Glutamatergic neuron (in vitro differentiated cells): ENCODE measurements around the gene LRRC26. TPM values are rescaled to one million over a fixed set of nuclear protein-coding genes. Genes with fewer than 3 reads are reported as not detected.

Experiments
- DNase-seq: peaks from one replicate; pipeline ENCODE4 v3.0.0; 2022
- H3K27ac Mint-ChIP-seq: one replicate; pipeline ENCODE4 v1.8.0; 2020; ENCODE audit warnings: mild to moderate bottlenecking, mixed read lengths, inconsistent platforms; ENCODE audit not compliant: unreplicated experiment
- H3K27me3 Mint-ChIP-seq: one replicate; pipeline ENCODE4 v1.8.0; 2020; ENCODE audit warnings: mild to moderate bottlenecking, moderate library complexity, mixed read lengths, inconsistent platforms; ENCODE audit not compliant: unreplicated experiment
- H3K36me3 Mint-ChIP-seq: one replicate; pipeline ENCODE4 v1.8.0; 2020; ENCODE audit warnings: mild to moderate bottlenecking, mixed read lengths, inconsistent platforms; ENCODE audit not compliant: unreplicated experiment
- H3K4me1 Mint-ChIP-seq: one replicate; pipeline ENCODE4 v1.8.0; 2020; ENCODE audit warnings: mild to moderate bottlenecking, low read depth, mixed read lengths, inconsistent platforms; ENCODE audit not compliant: unreplicated experiment
- H3K4me3 Mint-ChIP-seq: one replicate; pipeline ENCODE4 v1.8.0; 2020; ENCODE audit warnings: mild to moderate bottlenecking, mixed read lengths, inconsistent platforms; ENCODE audit not compliant: unreplicated experiment
- H3K9me3 Mint-ChIP-seq: one replicate; pipeline ENCODE4 v1.8.0; 2020; ENCODE audit warnings: mild to moderate bottlenecking, moderate library complexity, mixed read lengths, inconsistent platforms; ENCODE audit not compliant: unreplicated experiment
- CTCF ChIP-seq: fragments of 200-600 bp; sonication (generic); IDR thresholded peaks from one replicate; pipeline ENCODE4 v1.5.0; 2021; ENCODE audit not compliant: partially characterized antibody, unreplicated experiment
- total RNA-seq: library from RNA; stranded (reverse); fragmentation: NEBNext Ultra II Directional; extraction: Animal tissue kit (Norgen Biotek cat#: 25700); gene quantifications from one replicate; pipeline ENCODE4 v1.2.1, GENCODE V29; 2021; ENCODE audit not compliant: unreplicated experiment

Gene LRRC26
- total RNA-seq, 1 donor from 2014 or later: 0.98 TPM

DNA sequence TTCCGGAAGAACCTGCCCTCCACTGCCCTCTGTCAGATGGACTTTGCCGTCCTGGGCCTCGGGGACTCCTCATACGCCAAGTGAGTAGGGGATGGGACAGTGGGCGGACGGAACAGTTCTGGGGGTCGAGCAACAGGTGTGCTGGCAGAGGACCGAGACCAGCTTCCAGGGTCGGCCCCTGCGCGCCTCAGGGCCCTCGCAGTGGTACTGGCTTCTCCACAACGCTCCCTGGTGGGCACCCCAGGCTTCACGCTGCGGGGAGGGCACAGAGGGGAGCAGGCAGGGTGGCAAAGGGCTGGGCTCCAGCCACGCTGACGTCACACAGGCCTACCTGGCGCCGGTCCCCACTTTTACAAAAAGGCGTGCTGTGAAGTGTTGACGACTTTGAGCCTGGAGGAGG, 42.7 kb upstream of the LRRC26 start:
- H3K9me3 Mint-ChIP-seq: peaks cover 2% of the 10 kb centered on the region
- peaks cover 7% of the 10 kb centered on the region for H3K27me3 Mint-ChIP-seq
- H3K36me3 Mint-ChIP-seq: peaks cover 6% of the 10 kb centered on the region
- H3K4me1 Mint-ChIP-seq: peaks cover 1% of the 10 kb centered on the region
- H3K4me3 Mint-ChIP-seq: no peak overlapping the region
- H3K27ac Mint-ChIP-seq: no peak overlapping the region
- TF ChIP-seq CTCF: no peak
- no peak for DNase-seq

GRCh38 chr9:137211532-137211931, 41.7 kb upstream of the LRRC26 start:
- peaks cover 3% of the 10 kb centered on the region for H3K4me1 Mint-ChIP-seq
- DNase-seq: no peak
- peaks cover 7% of the 10 kb centered on the region for H3K27me3 Mint-ChIP-seq
- H3K9me3 Mint-ChIP-seq: peaks cover 7% of the 10 kb centered on the region
- H3K36me3 Mint-ChIP-seq: peaks cover 10% of the 10 kb centered on the region
- no peak overlapping the region for H3K4me3 Mint-ChIP-seq
- TF ChIP-seq CTCF: no peak
- no peak overlapping the region for H3K27ac Mint-ChIP-seq

DNA sequence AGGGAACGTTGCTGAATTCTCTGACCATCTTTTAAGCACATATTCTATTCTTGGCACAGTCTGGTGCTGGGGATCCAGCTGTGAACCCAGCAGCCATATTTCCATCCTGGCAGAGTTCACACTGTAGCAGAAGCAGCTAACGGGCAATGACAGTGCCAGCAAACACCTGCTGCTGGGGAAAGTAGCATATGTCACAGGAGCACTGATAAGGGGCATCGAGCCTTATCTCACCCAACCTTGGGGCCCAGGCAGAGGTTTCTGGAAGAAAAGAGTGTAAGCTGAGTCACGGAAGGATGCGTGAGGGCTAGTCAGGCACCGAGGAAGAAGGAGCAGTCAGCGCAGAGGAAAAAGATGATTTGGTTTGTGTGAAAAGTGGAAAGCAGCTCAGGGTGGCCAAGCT, 36.8 kb upstream of the LRRC26 start:
- peak overlapping the region; percentile 93 for H3K4me3 Mint-ChIP-seq
- H3K4me1 Mint-ChIP-seq: peaks cover 13% of the 10 kb centered on the region
- no peak overlapping the region for H3K27ac Mint-ChIP-seq
- H3K9me3 Mint-ChIP-seq: peaks cover 9% of the 10 kb centered on the region
- peaks cover 10% of the 10 kb centered on the region for H3K36me3 Mint-ChIP-seq
- TF ChIP-seq CTCF: no peak
- DNase-seq: no peak
- H3K27me3 Mint-ChIP-seq: peaks cover 5% of the 10 kb centered on the region

GRCh38 chr9:137205126-137206069, 35.5 kb upstream of the LRRC26 start, which contains the start of the genes NDOR1 and TMEM203:
Gene NDOR1 (plus strand): TSS chr9:137205700. CDS start chr9:137205778, 78 bp downstream.
Gene TMEM203 (minus strand): TSS chr9:137205648. CDS start chr9:137205414, 234 bp downstream.
- peaks cover 13% of the 10 kb centered on the region for H3K4me1 Mint-ChIP-seq
- H3K9me3 Mint-ChIP-seq: peaks cover 12% of the 10 kb centered on the region
- H3K4me3 Mint-ChIP-seq: peak within 1 kb of the TSS; percentile 97
- DNase-seq: peak; percentile 96
- H3K27me3 Mint-ChIP-seq: peaks cover 3% of the 10 kb centered on the region
- peak within 1 kb of the TSS; percentile 85 for H3K27ac Mint-ChIP-seq
- TF ChIP-seq CTCF: no peak
- peaks cover 5% of the 10 kb centered on the region for H3K36me3 Mint-ChIP-seq

DNA sequence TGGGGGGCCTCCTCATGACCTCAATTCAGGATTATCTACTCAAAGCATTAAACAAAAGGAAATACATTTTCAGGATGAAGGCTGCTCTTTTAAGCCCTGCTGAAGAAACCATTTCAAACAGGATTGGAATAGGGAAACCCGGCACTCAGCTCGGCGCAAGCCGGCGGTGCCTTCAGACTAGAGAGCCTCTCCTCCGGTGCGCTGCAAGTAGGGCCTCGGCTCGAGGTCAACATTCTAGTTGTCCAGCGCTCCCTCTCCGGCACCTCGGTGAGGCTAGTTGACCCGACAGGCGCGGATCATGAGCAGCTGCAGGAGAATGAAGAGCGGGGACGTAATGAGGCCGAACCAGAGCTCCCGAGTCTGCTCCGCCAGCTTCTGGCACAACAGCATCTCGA, 34.9 kb upstream of the LRRC26 start:
- no peak for TF ChIP-seq CTCF
- H3K27me3 Mint-ChIP-seq: peaks cover 3% of the 10 kb centered on the region
- peak overlapping the region; percentile 97 for H3K4me3 Mint-ChIP-seq
- H3K27ac Mint-ChIP-seq: peak overlapping the region; percentile 85
- DNase-seq: no peak
- H3K4me1 Mint-ChIP-seq: peaks cover 13% of the 10 kb centered on the region
- H3K36me3 Mint-ChIP-seq: peaks cover 5% of the 10 kb centered on the region
- peaks cover 12% of the 10 kb centered on the region for H3K9me3 Mint-ChIP-seq
